ENCODE results near the gene RNF11. TPM values are rescaled to one million over a fixed set of nuclear protein-coding genes. Genes with fewer than 3 reads are reported as not detected.

RNF11 gene
- polyA plus RNA-seq, 3 donors, result 25.3 to 30.4 (median 28.4) TPM

- H3K36me3 Mint-ChIP-seq, result no peaks in the 10 kb centered on the region
- Histone ChIP-seq H3K27me3 (ENCODE audit: control insufficient read depth in 2 of 2, insufficient read depth in 2 of 2, low read length in 2 of 2) (no peaks in the 10 kb centered on the region), H2AFZ (ENCODE audit: insufficient read depth, low read depth, low read length, poor library complexity, severe bottlenecking) (no peak overlapping the region), H3K79me2 (ENCODE audit: insufficient read depth, low read length) (no peaks in the 10 kb centered on the region), H3K36me3 (replicated peaks in 1 of 2; ENCODE audit: control insufficient read depth in 1 of 2, insufficient read depth in 2 of 2, low read length in 2 of 2) (no peaks in the 10 kb centered on the region), H3K4me1 (ENCODE audit: control insufficient read depth in 1 of 2, insufficient read depth in 2 of 2, low read length in 2 of 2) (no peaks in the 10 kb centered on the region), H3K9ac (ENCODE audit: insufficient read depth, low read length, poor library complexity, severe bottlenecking) (no peak overlapping the region), H3K4me3 (replicated peaks in 1 of 3; ENCODE audit: low read depth in 2 of 3, low read length in 3 of 3) (no peak overlapping the region), H3K4me2 (replicated peaks; ENCODE audit: extremely low read depth, low read length, poor library complexity, severe bottlenecking) (no peak overlapping the region), H4K20me1 (ENCODE audit: insufficient read depth, low read length) (no peaks in the 10 kb centered on the region), H3K27ac (ENCODE audit: low read depth in 1 of 2, low read length in 2 of 2) (no peak overlapping the region), H3K9me3 (replicated peaks in 1 of 2; ENCODE audit: control insufficient read depth in 1 of 2, insufficient read depth in 1 of 2, low read length in 2 of 2) (no peaks in the 10 kb centered on the region)
- H3K4me1 Mint-ChIP-seq, result no peaks in the 10 kb centered on the region
- no peaks in the 10 kb centered on the region for H3K9me3 Mint-ChIP-seq
- H3K4me3 Mint-ChIP-seq, result no peak overlapping the region
- TF ChIP-seq CTCF (IDR thresholded peaks at IDR 0.05), result no peak
- intact Hi-C loops (cut with micrococcal nuclease), result no loop called here
- 100% methylated on average over 2 of the region's 3 CpGs for WGBS (ENCODE audit: insufficient coverage)
- DNase-seq, result no peak
- H3K27ac Mint-ChIP-seq, result no peak overlapping the region
- no peaks in the 10 kb centered on the region for H3K27me3 Mint-ChIP-seq (ENCODE audit: low read depth in 3 of 3)
These were observed 32.8 kb upstream of the RNF11 start for GRCh38 chr1:51203121-51203873.

- Histone ChIP-seq H3K4me2 (replicated peaks; ENCODE audit: extremely low read depth, low read length, poor library complexity, severe bottlenecking) (no peak overlapping the region), H3K79me2 (ENCODE audit: insufficient read depth, low read length) (no peaks in the 10 kb centered on the region), H3K9ac (ENCODE audit: insufficient read depth, low read length, poor library complexity, severe bottlenecking) (no peak overlapping the region), H3K36me3 (replicated peaks in 1 of 2; ENCODE audit: control insufficient read depth in 1 of 2, insufficient read depth in 2 of 2, low read length in 2 of 2) (no peaks in the 10 kb centered on the region), H4K20me1 (ENCODE audit: insufficient read depth, low read length) (no peaks in the 10 kb centered on the region), H3K4me1 (ENCODE audit: control insufficient read depth in 1 of 2, insufficient read depth in 2 of 2, low read length in 2 of 2) (no peaks in the 10 kb centered on the region), H3K9me3 (replicated peaks in 1 of 2; ENCODE audit: control insufficient read depth in 1 of 2, insufficient read depth in 1 of 2, low read length in 2 of 2) (no peaks in the 10 kb centered on the region), H3K4me3 (replicated peaks in 1 of 3; ENCODE audit: low read depth in 2 of 3, low read length in 3 of 3) (no peak overlapping the region), H2AFZ (ENCODE audit: insufficient read depth, low read depth, low read length, poor library complexity, severe bottlenecking) (no peak overlapping the region), H3K27ac (ENCODE audit: low read depth in 1 of 2, low read length in 2 of 2) (no peak overlapping the region), H3K27me3 (ENCODE audit: control insufficient read depth in 2 of 2, insufficient read depth in 2 of 2, low read length in 2 of 2) (no peaks in the 10 kb centered on the region)
- intact Hi-C loops (cut with micrococcal nuclease), result no loop called here
- no peak for DNase-seq
- 100% methylated on average over 3 of the region's 6 CpGs for WGBS (ENCODE audit: insufficient coverage)
- Mint-ChIP-seq H3K27ac (no peak overlapping the region), H3K4me3 (no peak overlapping the region), H3K4me1 (no peaks in the 10 kb centered on the region), H3K27me3 (ENCODE audit: low read depth in 3 of 3) (no peaks in the 10 kb centered on the region), H3K36me3 (no peaks in the 10 kb centered on the region), H3K9me3 (no peaks in the 10 kb centered on the region)
- no peak for TF ChIP-seq CTCF (IDR thresholded peaks at IDR 0.05)
These were observed 32.2 kb upstream of the RNF11 start for GRCh38 chr1:51203874-51204245.
